GM23338 (cell line): Measurements from ENCODE around the gene IFT43. TPM values are rescaled to one million over a fixed set of nuclear protein-coding genes. Genes with fewer than 3 reads are reported as not detected.

Experiments
- ATAC-seq: fragments of 200-7000 bp; cut with Tn5 transposase; 3 replicates; pipeline ENCODE4 v1.9.1; 2020
- DNase-seq: peaks from one replicate; pipeline ENCODE4 v3.0.0-alpha.2; 2015; ENCODE audit warnings: low spot score
- H2AFZ ChIP-seq: fragments of 200-600 bp; sonication (generic); 2 replicates; pipeline ENCODE4 v1.8.0; 2016; ENCODE audit warnings: antibody characterized with exemption, mild to moderate bottlenecking, moderate library complexity
- H3F3A ChIP-seq: fragments of 200-600 bp; sonication (generic); replicated peaks from 2 replicates; pipeline ENCODE4 v1.8.0; 2017; ENCODE audit warnings: antibody characterized with exemption, mixed run types, low read depth
- H3K27ac ChIP-seq: fragments of 200-600 bp; sonication (generic); 2 replicates; pipeline ENCODE4 v1.6.1; 2016; ENCODE audit warnings: low read depth
- H3K27me3 ChIP-seq: fragments of 200-600 bp; sonication (generic); 2 replicates; pipeline ENCODE4 v1.8.0; 2016; ENCODE audit warnings: mild to moderate bottlenecking, mixed run types, moderate library complexity; ENCODE audit not compliant: insufficient read depth
- H3K36me3 ChIP-seq: fragments of 200-600 bp; sonication (generic); 2 replicates; pipeline ENCODE4 v1.8.0; 2016; ENCODE audit warnings: mild to moderate bottlenecking; ENCODE audit not compliant: insufficient read depth
- H3K4me1 ChIP-seq: fragments of 200-600 bp; sonication (generic); 2 replicates; pipeline ENCODE4 v1.8.0; 2016; ENCODE audit warnings: mild to moderate bottlenecking, moderate library complexity; ENCODE audit not compliant: insufficient read depth
- H3K4me2 ChIP-seq: fragments of 200-600 bp; sonication (generic); 2 replicates; pipeline ENCODE4 v1.7.1; 2017; ENCODE audit warnings: mixed run types
- H3K4me3 ChIP-seq: fragments of 200-600 bp; sonication (generic); 2 replicates; pipeline ENCODE4 v1.6.1; 2016; ENCODE audit warnings: mixed run types
- H3K79me2 ChIP-seq: fragments of 200-600 bp; sonication (generic); replicated peaks from 2 replicates; pipeline ENCODE4 v1.8.0; 2017; ENCODE audit warnings: mild to moderate bottlenecking; ENCODE audit not compliant: insufficient read depth
- H3K9me2 ChIP-seq: fragments of 200-600 bp; sonication (generic); 2 replicates; pipeline ENCODE4 v1.8.0; 2017; ENCODE audit not compliant: insufficient read depth
- H4K20me1 ChIP-seq: fragments of 200-600 bp; sonication (generic); replicated peaks from 2 replicates; pipeline ENCODE4 v1.8.0; 2017; ENCODE audit warnings: mild to moderate bottlenecking; ENCODE audit not compliant: insufficient read depth
- H3K27ac Mint-ChIP-seq: 2 replicates; pipeline ENCODE4 v1.8.0; 2020; ENCODE audit warnings: inconsistent platforms, mild to moderate bottlenecking, moderate library complexity, mixed read lengths
- H3K27me3 Mint-ChIP-seq: 3 replicates; pipeline ENCODE4 v1.8.0; 2022; ENCODE audit warnings: low read depth, mild to moderate bottlenecking, moderate library complexity, mixed read lengths, inconsistent platforms; ENCODE audit not compliant: insufficient read depth, poor library complexity
- H3K36me3 Mint-ChIP-seq: 3 replicates; pipeline ENCODE4 v1.8.0; 2021; ENCODE audit warnings: low read depth, mild to moderate bottlenecking, inconsistent platforms, moderate library complexity, mixed read lengths
- H3K4me1 Mint-ChIP-seq: 3 replicates; pipeline ENCODE4 v1.8.0; 2020; ENCODE audit warnings: mild to moderate bottlenecking, inconsistent platforms, mixed read lengths
- H3K4me3 Mint-ChIP-seq: 3 replicates; pipeline ENCODE4 v1.8.0; 2021; ENCODE audit warnings: moderate library complexity, mild to moderate bottlenecking, inconsistent platforms, mixed read lengths
- H3K9me3 Mint-ChIP-seq: 3 replicates; pipeline ENCODE4 v1.8.0; 2020; ENCODE audit warnings: moderate library complexity, mild to moderate bottlenecking, inconsistent platforms, mixed read lengths
- CREB1 ChIP-seq: fragments of 250-450 bp; sonication (Bioruptor Pico); IDR thresholded peaks from 2 replicates; pipeline ENCODE4 v1.5.0; 2020; ENCODE audit warnings: low read depth, mild to moderate bottlenecking, moderate library complexity
- EZH2 ChIP-seq: fragments of 200-600 bp; sonication (generic); IDR thresholded peaks from one replicate; pipeline ENCODE4 v1.8.0; 2017; ENCODE audit warnings: antibody characterized with exemption, mild to moderate bottlenecking, low read depth; ENCODE audit not compliant: unreplicated experiment
- EZH2phosphoT487 ChIP-seq: fragments of 200-600 bp; sonication (generic); IDR thresholded peaks from one replicate; pipeline ENCODE4 v1.8.1; 2018; ENCODE audit warnings: antibody characterized with exemption; ENCODE audit not compliant: unreplicated experiment
- POLR2AphosphoS5 ChIP-seq: IDR thresholded peaks from 2 replicates; pipeline ENCODE4 v1.6.1; 2016; ENCODE audit warnings: antibody characterized with exemption, low read depth
- polyA plus RNA-seq: library from polyadenylated mRNA; unstranded; fragments of >200 nt; fragmentation: Nextera tagmentation; extraction: Ambion mirVana; gene quantifications from 2 replicates; pipeline ENCODE4 v1.2.1, GENCODE V29; 2016
- total RNA-seq: library from RNA; depleted of rRNA; stranded (reverse); fragments of >200 nt; shearing (Covaris generic); gene quantifications from 2 replicates; pipeline ENCODE4 v1.2.3, GENCODE V29; 2014
- TF ChIP-seq, protein P1 (sequence below), 2 experiments: fragments of 200-600 bp in 1 of 2; sonication (generic) in 1 of 2; conservative IDR thresholded peaks; 2 replicates each; pipeline versions ENCODE4 v1.5.1 to v1.6.1; 2016 to 2017; ENCODE audit warnings: antibody characterized with exemption in 2 of 2, low read depth in 2 of 2, mild to moderate bottlenecking in 2 of 2, moderate library complexity in 1 of 2

The IFT43 gene
- total and polyA plus RNA-seq, 2 experiments from 2014 or later, result 21.5 to 43.1 TPM

GRCh38 chr14:75980856-75981255 lies 4.7 kb upstream of the IFT43 start:
- DNase-seq (no peak), ATAC-seq (no peak)
- H3K4me1 Mint-ChIP-seq, result peaks cover 38% of the 10 kb centered on the region
- peak overlapping the region; percentile 96 for H3K4me2 ChIP-seq
- H3F3A ChIP-seq, result 0 out of 2 replicates have a peak, but pooled peaks cover 2% of the 10 kb centered on the region
- no peaks in the 10 kb centered on the region; the same call in 2 of the 3 replicates for H3K9me3 Mint-ChIP-seq
- H4K20me1 ChIP-seq, result no peaks in the 10 kb centered on the region; the same call in 1 of the 2 replicates
- no peaks in the 10 kb centered on the region for H3K36me3 ChIP-seq
- no peaks in the 10 kb centered on the region for H3K36me3 Mint-ChIP-seq
- H3K4me1 ChIP-seq, result peaks cover 32% of the 10 kb centered on the region
- H3K27ac Mint-ChIP-seq, result no peak overlapping the region
- TF ChIP-seq EZH2, result no peak
- H2AFZ ChIP-seq, result no peak overlapping the region
- H3K27me3 Mint-ChIP-seq, result peaks cover 25% of the 10 kb centered on the region
- no peaks in the 10 kb centered on the region for H3K79me2 ChIP-seq
- H3K27me3 ChIP-seq, result peaks cover 38% of the 10 kb centered on the region
- H3K4me3 ChIP-seq, result peak overlapping the region; percentile 97
- peak overlapping the region; percentile 84 for H3K4me3 Mint-ChIP-seq
- H3K27ac ChIP-seq, result no peak overlapping the region
- H3K9me2 ChIP-seq, result no peaks in the 10 kb centered on the region

GRCh38 chr14:75981426-75982265 lies 3.9 kb upstream of the IFT43 start, which contains the start of gene TGFB3:
Gene TGFB3, minus strand, starts transcription at chr14:75981995. Its CDS starts 1,102 bp downstream, at chr14:75980893.
- Mint-ChIP-seq H3K27ac (no peak within 1 kb of the TSS), H3K9me3 (no peaks in the 10 kb centered on the region; the same call in 2 of the 3 replicates), H3K27me3 (peaks cover 26% of the 10 kb centered on the region), H3K4me1 (peaks cover 40% of the 10 kb centered on the region), H3K36me3 (no peaks in the 10 kb centered on the region), H3K4me3 (peak within 1 kb of the TSS; percentile 84)
- Histone ChIP-seq H3K4me2 (peak within 1 kb of the TSS; percentile 96), H3K9me2 (no peaks in the 10 kb centered on the region), H3F3A (0 out of 2 replicates have a peak, but pooled peaks cover 2% of the 10 kb centered on the region), H3K27me3 (peaks cover 38% of the 10 kb centered on the region), H3K4me1 (peaks cover 28% of the 10 kb centered on the region), H3K4me3 (peak within 1 kb of the TSS; percentile 97), H3K27ac (no peak within 1 kb of the TSS), H4K20me1 (no peaks in the 10 kb centered on the region; the same call in 1 of the 2 replicates), H3K36me3 (no peaks in the 10 kb centered on the region), H3K79me2 (peaks cover 4% of the 10 kb centered on the region; the same call in 1 of the 2 replicates), H2AFZ (peak within 1 kb of the TSS; percentile 97)
- ATAC-seq (peak; percentile 17), DNase-seq (peak; percentile 61)
- TF ChIP-seq CREB1 (CRISPR knock-in tag) (peak; percentile 15; the same call in 1 of the 2 replicates), POLR2AphosphoS5 (peak; percentile 32; the same call in 1 of the 2 replicates), EZH2phosphoT487 (no peak)
- TF ChIP-seq, protein P1, sequence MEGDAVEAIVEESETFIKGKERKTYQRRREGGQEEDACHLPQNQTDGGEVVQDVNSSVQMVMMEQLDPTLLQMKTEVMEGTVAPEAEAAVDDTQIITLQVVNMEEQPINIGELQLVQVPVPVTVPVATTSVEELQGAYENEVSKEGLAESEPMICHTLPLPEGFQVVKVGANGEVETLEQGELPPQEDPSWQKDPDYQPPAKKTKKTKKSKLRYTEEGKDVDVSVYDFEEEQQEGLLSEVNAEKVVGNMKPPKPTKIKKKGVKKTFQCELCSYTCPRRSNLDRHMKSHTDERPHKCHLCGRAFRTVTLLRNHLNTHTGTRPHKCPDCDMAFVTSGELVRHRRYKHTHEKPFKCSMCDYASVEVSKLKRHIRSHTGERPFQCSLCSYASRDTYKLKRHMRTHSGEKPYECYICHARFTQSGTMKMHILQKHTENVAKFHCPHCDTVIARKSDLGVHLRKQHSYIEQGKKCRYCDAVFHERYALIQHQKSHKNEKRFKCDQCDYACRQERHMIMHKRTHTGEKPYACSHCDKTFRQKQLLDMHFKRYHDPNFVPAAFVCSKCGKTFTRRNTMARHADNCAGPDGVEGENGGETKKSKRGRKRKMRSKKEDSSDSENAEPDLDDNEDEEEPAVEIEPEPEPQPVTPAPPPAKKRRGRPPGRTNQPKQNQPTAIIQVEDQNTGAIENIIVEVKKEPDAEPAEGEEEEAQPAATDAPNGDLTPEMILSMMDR (conservative IDR thresholded peaks at IDR 0.05; ENCODE audit: low read depth in 2 of 2), result no peak
